Measurements from ENCODE around the gene IL26.
A peak's percentile ranks its signal among the peaks of the same experiment; 100 is the strongest.

IL26 gene

DNA sequence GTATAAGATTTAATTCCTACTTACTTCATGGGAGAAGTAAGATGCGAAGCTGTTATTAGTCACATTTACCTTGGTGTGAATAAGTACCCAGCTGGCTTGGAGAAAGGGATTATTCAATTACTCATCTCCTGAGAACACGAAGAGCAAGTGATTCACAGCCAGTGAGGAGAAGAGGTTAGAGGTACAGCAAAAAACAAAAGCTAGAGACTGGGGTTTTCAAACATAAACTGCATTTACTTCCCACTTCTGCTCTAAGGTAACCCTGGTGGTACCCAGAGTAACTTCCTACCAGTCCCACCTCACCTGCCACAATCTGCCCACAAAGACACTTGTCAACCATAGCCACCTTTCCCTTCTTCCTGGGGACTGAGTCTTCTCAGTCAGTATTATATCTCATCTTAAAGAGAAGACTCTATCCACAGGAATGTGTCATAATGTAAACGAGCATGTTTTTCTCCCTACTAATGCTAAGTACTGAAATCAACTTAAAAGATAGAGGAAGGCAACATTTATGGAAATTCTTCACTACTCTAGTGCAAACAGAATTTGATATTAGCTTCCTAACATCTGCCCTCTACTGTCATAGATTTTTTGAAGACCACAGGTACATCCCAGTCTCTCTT lies 33.8 kb upstream of the IL26 start:
- in situ Hi-C loops (cut with HindIII; ENCODE audit: low pct_unique_long_range_greater_than_20kb, low sequenced_read_pairs): no loop called here
- TF ChIP-seq JUND (IDR thresholded peaks at IDR 0.05; ENCODE audit: low read depth): no peak
- no peak for DNase-seq (ENCODE audit: low read depth in 1 of 2, low spot score in 1 of 2)

DNA sequence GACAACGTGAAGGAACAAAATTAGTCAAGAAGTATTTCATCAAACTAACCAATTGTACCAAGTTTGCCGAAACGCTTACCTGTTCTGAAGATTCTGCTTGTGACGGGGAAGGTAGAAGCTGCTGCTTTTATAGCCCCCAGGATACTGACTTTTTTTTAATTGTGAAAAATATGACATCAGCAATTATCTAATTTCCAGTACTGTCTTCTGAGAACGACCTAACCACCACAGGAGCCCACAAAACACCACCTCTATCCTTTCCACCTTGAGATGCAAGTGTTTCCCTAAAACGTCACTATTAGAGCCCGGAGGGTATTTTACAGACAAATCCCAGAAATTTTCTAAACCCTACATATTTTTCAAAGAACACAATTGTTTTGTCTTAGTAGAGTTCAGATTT lies 27.9 kb upstream of the IL26 start, which contains the start of gene IL22:
Gene IL22, minus strand, starts transcription at position 101 of the 400 bp plus-strand sequence. CDS start 156 bp downstream, outside the sequence.
- no peak for TF ChIP-seq JUND (IDR thresholded peaks at IDR 0.05; ENCODE audit: low read depth)
- in situ Hi-C loops (cut with HindIII; ENCODE audit: low pct_unique_long_range_greater_than_20kb, low sequenced_read_pairs): no loop called here
- DNase-seq (ENCODE audit: low read depth in 1 of 2, low spot score in 1 of 2): no peak

DNA sequence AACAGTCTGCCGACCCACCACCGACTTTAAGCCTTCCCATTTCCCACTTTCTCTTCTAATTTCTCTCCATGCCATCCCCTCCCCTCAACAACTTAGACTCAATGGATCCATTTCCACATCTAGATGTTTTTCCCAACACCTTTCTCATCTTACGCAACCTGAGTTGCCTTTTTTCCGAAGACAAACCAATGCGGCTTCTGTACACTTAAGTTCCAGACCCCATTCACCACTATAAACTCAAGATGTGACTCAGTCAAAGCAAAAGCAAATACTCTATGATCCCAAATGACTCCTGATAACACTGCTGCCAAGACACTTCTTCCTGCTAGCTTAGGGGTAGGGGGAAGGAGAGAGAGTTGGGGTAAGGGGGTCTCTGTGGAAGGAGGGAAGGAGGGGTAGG lies 26.5 kb upstream of the IL26 start:
- TF ChIP-seq JUND (IDR thresholded peaks at IDR 0.05; ENCODE audit: low read depth): no peak
- in situ Hi-C loops (cut with HindIII; ENCODE audit: low pct_unique_long_range_greater_than_20kb, low sequenced_read_pairs): no loop called here
- DNase-seq (ENCODE audit: low read depth in 1 of 2, low spot score in 1 of 2): no peak

DNA sequence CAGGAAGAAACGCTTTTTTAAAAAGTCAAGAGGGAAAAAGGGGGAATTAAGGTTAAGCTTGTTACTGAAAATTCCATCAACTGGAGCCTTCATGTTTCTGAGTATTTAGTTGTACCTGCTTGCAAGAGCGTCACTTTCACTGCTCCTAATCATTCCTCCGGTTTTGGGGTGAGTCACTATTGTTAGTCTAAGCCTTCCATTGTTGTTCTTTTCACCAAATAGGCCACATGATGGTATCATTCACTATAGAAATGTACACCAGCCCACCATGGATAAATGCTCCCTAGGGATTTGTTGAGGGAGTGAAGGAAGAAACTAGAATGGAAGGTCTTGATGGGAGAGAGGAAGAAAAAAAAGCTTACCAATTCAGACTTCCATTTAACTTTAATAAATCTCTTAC lies 24.8 kb upstream of the IL26 start:
- DNase-seq (ENCODE audit: low read depth in 1 of 2, low spot score in 1 of 2): no peak
- no peak for TF ChIP-seq JUND (IDR thresholded peaks at IDR 0.05; ENCODE audit: low read depth)
- in situ Hi-C loops (cut with HindIII; ENCODE audit: low pct_unique_long_range_greater_than_20kb, low sequenced_read_pairs): no loop called here

DNA sequence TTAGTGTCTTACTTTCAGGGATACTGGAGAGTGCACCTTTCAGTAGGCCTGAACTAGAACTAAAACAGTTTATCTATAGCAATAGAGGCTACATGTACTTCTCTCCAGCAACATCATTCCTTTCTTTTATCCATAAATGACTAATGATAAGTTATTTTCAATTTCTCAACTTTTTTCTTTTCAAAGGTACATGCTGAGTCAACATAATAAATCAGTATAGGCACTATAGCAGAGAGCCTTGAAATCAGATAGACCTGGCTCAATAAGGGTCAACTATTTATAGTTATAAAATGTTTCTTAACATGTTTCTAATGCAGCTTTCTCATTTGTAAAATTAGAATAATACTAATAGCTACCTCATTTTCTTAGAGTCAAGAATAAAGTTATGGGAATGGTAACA lies 22.2 kb upstream of the IL26 start:
- DNase-seq (ENCODE audit: low read depth in 1 of 2, low spot score in 1 of 2): no peak
- in situ Hi-C loops (cut with HindIII; ENCODE audit: low pct_unique_long_range_greater_than_20kb, low sequenced_read_pairs): no loop called here
- TF ChIP-seq JUND (IDR thresholded peaks at IDR 0.05; ENCODE audit: low read depth): no peak

DNA sequence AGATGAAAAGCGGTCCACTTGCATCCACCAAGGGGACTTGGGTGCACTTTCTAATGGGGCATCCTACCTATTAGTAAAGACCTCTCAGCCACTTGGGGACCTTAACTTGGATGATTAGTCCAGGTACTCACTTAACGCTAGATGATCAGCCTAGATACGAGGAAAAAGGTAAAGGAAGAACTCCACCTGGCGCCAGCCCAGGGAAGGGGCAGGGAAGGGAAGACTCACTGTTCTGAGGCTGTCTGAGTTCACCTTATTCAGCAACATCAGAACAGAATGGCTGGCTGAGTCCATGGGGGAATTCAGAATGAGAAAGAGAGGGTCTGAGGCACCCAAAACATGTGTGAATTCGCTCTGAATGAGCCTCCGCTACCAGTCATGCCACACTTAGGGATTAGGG lies 20.7 kb upstream of the IL26 start:
- no peak for TF ChIP-seq JUND (IDR thresholded peaks at IDR 0.05; ENCODE audit: low read depth)
- no peak for DNase-seq (ENCODE audit: low read depth in 1 of 2, low spot score in 1 of 2)
- in situ Hi-C loops (cut with HindIII; ENCODE audit: low pct_unique_long_range_greater_than_20kb, low sequenced_read_pairs): no loop called here

DNA sequence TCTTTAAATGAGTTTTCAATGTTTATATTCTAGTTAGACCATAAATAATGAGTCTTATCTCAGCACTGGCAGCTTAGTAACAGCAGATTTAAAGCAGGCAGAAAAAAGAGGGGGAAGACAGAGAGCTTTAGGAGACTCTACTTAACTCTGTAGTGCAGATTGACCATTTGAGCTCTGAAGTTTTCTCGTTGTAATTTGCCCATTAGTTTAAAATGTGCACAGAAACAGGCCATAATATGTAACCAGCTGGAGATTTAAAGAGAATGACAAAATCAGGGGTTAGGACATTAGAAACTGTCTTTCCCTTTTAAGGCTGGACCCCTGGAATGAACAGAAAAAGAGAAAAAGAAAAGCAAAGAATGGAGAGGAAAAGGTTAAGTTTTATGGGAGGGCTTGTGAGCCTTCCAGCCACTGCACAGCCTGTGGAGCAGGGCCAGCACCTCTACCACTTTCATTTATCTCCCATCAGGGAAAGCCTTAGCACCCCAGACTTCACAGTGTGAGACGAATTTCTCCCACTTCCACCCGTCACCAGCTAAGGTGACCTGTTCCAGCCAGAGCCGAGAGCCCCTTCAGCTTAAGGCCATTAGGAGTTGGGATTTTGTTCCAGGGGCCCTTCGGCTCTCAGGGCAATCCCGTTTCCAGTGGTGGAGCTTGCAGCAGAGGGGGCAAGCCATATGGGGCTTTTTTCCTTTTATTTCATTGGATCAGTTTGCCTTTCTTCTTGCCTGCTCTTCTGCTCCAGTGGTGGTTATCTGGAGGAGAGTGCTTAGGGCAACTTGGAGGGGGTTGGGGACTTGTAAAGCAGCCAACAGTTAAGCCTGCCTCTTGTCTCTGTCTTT lies 19.8 kb upstream of the IL26 start:
- TF ChIP-seq JUND (IDR thresholded peaks at IDR 0.05; ENCODE audit: low read depth): no peak
- in situ Hi-C loops (cut with HindIII; ENCODE audit: low pct_unique_long_range_greater_than_20kb, low sequenced_read_pairs): no loop called here
- no peak for DNase-seq (ENCODE audit: low read depth in 1 of 2, low spot score in 1 of 2)

DNA sequence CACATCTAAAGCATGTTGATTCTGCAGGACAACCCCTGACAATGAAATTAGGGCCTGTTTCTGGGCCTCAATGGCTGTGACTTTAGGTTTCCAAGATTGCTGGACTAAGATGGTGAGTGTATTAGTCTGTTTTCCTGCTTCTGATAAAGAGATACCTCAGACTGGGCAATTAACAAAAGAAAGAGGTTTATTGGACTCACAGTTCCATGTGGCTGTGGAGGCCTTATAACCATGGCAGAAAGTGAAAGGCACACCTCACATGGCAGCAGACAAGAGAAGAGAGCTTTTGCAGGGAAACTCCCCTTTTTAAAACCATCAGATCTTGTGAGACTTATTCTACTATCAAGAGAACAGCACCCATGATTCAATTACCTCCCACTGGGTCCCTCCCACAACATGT lies 17.2 kb upstream of the IL26 start:
- DNase-seq (ENCODE audit: low read depth in 1 of 2, low spot score in 1 of 2): no peak
- in situ Hi-C loops (cut with HindIII; ENCODE audit: low pct_unique_long_range_greater_than_20kb, low sequenced_read_pairs): no loop called here
- TF ChIP-seq JUND (IDR thresholded peaks at IDR 0.05; ENCODE audit: low read depth): no peak

DNA sequence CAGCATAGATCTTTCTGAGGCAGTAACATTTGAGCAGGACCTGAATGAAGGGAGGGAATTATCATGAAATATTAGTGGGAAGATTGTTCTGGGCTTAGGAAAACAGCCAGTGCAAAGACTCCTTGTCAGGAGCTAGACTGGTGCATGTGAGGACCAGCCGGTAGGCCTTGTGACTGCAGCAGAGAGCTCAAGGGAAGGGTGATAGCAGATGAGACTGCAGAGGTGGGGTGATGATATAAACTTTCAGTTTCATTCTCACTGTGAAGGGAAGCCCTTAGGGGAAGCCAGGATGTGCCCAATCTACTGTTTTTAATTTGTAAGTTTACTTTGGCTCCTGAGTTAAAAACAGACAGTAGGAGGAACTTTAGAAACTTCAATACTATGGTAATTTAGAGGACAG lies 15.4 kb upstream of the IL26 start:
- no peak for DNase-seq (ENCODE audit: low read depth in 1 of 2, low spot score in 1 of 2)
- in situ Hi-C loops (cut with HindIII; ENCODE audit: low pct_unique_long_range_greater_than_20kb, low sequenced_read_pairs): no loop called here
- no peak for TF ChIP-seq JUND (IDR thresholded peaks at IDR 0.05; ENCODE audit: low read depth)

DNA sequence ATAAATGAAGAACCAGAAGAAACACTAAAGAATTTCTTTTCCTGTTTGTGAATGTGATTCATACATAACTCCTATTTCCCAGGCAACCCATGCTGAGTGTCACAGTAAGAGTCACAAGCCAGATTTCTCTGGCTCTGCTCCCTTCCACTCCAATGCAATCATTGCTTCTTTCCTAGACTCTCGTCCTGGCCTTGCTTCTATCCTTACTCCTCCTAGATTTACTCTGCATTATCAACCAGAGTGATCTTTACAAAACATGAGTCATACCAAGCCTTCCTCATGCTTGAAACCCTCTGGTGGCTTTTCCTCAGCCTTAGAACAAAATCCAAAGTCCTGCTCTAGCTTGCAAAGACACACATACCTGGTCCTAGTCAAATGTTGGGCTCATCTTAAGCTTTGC lies 14.5 kb upstream of the IL26 start:
- in situ Hi-C loops (cut with HindIII; ENCODE audit: low pct_unique_long_range_greater_than_20kb, low sequenced_read_pairs): no loop called here
- TF ChIP-seq JUND (IDR thresholded peaks at IDR 0.05; ENCODE audit: low read depth): peak; percentile 43; the same call in 1 of the 2 replicates
- peak in 1 of 2 experiments; percentile 64 for DNase-seq (ENCODE audit: low read depth in 1 of 2, low spot score in 1 of 2)

DNA sequence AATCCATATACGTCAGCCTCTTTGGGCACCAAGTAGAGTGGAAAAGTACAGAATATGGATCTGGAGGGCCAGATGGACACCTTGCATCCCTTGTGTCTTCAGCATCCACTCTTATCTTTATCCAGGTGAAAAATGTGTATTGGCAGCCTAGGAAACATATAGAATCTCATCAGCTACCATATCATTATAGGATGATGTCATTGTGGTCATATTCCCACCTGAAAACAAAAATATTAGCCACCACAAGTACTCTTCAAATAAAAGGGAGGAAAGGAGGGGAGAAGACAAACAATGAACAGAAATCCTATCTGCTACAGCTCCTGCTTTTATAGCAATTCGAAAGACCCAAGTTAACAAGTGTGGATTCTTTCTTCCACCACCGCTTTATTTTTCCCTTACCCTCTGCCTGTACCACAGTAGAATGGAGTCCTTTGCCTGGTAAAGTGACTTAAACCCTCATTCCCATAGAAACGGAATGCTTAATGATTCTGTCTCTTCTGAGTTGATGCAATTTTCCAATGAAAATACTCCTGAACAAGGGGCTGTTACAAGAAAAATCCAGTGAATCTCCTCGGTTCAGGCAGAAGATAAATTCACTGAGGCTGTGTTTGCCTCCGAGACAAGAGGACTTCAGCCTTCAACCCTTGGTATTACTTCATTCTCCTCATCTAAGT lies 13.8 kb upstream of the IL26 start:
- TF ChIP-seq JUND (IDR thresholded peaks at IDR 0.05; ENCODE audit: low read depth): no peak
- in situ Hi-C loops (cut with HindIII; ENCODE audit: low pct_unique_long_range_greater_than_20kb, low sequenced_read_pairs): no loop called here
- DNase-seq (ENCODE audit: low read depth in 1 of 2, low spot score in 1 of 2): no peak

DNA sequence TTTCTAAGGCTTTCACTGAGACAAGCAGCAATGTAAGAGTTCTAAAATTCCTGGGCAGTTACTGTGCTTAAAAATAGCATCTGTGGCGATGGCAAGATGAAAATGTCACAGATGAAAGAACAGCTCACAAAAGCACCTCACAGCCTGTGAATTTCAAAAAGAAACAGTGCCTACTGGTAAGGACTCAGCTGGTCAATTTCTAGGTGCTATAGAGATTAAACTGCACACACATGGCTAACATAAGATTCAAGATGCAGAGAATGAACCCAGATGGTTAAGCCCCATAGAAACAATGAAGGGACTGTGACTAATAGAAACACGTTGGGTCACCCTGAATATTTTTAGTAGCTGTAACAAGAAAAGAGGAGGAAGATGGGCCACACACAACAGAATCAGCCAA lies 12.0 kb upstream of the IL26 start:
- no peak for DNase-seq (ENCODE audit: low read depth in 1 of 2, low spot score in 1 of 2)
- TF ChIP-seq JUND (IDR thresholded peaks at IDR 0.05; ENCODE audit: low read depth): no peak
- in situ Hi-C loops (cut with HindIII; ENCODE audit: low pct_unique_long_range_greater_than_20kb, low sequenced_read_pairs): no loop called here

DNA sequence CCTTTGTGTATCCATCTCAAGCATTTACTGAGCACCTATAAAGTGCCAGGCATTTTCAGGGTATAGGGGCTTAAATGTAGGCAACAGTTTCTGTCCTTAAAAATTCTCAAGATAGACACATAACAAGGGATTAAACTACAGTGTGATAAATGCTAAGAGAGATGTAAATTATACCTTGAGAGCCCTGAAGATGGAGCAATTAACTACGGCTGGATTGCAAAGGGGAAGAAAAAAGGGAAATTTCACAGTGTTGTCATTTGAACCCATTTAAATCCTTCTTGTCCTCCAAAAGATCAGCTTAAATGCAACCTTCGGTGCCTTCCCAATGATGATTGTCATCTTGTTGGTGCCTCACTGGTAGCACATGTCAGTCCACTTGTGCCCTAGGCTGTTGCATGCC lies 11.5 kb upstream of the IL26 start:
- in situ Hi-C loops (cut with HindIII; ENCODE audit: low pct_unique_long_range_greater_than_20kb, low sequenced_read_pairs): no loop called here
- no peak for DNase-seq (ENCODE audit: low read depth in 1 of 2, low spot score in 1 of 2)
- TF ChIP-seq JUND (IDR thresholded peaks at IDR 0.05; ENCODE audit: low read depth): no peak
